Erythroblast (primary cell): Measurements from ENCODE around the gene RDM1.

ENCODE experiments used
- GATA1 ChIP-seq: IDR thresholded peaks from 2 replicates; pipeline ENCODE4 v1.6.1; 2011; ENCODE audit warnings: low read depth, mild to moderate bottlenecking, control low read depth, low read length, moderate library complexity
- POLR2A ChIP-seq: IDR thresholded peaks from 2 replicates; pipeline ENCODE4 v1.6.1; 2011; ENCODE audit warnings: mild to moderate bottlenecking, low read length

- TF ChIP-seq POLR2A (no peak), GATA1 (no peak)
Measured at GRCh38 chr17:35894206-35894605, 36.4 kb downstream of the RDM1 start.
